GM21529 (cell line): ENCODE measurements around the gene GALNT11.
A peak's percentile ranks its signal among the peaks of the same experiment; 100 is the strongest.
"Not testable (repeated sequence)": the region's sequence is repeated elsewhere in the genome, so short reads cannot be mapped to it uniquely, and the experiment has no call there.

Experiments
- ATAC-seq: cut with Tn5 transposase; IDR thresholded peaks from one replicate; pipeline ENCODE4 v1.9.1; 2021; ENCODE audit not compliant: unreplicated experiment

The GALNT11 gene

DNA sequence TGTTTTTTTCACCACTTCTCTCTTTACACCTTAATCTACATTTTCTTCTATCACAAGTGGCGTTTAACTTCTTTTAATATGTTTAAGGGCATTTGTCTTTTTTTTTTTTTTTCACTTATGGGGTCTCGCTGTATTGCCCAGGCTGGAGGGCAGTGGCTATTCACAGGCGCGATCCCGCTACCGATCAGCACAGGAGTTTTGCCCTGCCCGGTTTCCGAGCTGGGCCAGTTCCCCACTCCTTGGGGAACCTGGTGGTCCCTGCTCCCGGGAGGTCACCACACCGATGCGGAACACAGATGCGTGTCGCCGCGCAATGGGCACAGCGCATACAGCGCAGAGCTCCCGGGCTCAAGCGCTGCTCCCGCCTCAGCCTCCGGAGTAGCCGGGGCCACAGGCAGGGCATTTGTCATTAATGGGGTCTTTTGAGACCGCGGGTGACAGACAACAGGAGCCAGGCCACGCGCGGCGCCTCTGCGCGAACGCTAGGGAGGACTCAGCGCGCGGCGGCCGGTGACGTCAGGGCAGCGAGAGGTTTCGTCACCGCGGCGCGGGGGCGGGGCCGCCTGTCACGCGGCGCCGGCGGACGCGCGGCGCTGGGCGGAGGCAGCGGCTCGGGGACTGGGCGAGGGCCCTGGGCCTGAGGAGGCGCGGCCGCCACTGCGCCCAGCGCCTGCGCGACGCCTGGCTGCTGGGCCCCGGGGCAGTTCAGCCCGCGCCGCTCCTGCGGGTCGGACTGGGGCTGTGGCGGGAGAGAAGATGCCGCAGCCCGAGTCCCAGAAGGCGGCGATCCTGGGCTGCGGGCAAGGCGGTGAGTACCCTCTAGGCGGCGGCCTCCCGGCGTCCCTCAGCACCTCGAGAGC is at the start of gene GALNT11:
GALNT11 (plus strand) TSS at position 598 of the 860 bp plus-strand sequence. CDS start 68,554 bp downstream, outside the sequence.
- ATAC-seq, result peak; percentile 93

DNA sequence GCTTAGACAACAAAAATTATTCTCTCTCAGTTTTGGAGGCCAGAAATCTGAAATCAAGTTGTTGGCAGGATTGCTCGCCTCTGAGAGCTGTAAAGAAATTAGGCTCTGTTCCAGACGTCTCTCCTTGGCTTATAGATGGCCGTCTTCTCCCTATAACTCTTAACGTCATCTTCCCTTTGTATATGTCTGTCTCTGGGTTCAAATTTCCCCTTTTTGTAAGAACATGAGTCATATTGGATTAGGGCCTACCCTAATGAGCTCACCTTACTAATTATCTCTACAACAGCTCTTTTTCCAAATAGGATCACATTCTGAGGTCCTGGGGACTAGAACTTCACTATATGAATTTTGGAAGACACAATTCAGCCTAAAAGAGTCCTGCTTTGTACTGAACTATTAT is 46.9 kb upstream of the GALNT11 start:
- no peak for ATAC-seq

DNA sequence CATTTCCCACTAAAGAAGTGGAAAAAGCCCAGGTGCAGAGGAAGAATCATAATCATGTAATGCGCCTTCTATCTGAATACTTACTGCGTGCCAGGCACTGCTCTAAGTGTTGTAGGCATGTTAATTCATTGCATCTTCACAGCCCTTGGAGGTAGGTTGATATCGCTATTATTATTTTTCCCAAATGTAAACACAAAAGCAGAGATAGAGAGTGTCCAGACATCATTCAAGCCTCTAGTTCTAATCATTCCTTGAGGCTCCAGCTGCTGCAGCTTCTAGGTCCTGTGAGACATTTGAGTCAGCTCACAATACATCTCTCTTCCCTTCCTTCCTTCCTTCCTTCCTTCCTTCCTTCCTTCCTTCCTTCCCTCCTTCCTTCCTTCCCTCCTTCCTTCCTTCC is 44.3 kb upstream of the GALNT11 start:
- no peak for ATAC-seq

DNA sequence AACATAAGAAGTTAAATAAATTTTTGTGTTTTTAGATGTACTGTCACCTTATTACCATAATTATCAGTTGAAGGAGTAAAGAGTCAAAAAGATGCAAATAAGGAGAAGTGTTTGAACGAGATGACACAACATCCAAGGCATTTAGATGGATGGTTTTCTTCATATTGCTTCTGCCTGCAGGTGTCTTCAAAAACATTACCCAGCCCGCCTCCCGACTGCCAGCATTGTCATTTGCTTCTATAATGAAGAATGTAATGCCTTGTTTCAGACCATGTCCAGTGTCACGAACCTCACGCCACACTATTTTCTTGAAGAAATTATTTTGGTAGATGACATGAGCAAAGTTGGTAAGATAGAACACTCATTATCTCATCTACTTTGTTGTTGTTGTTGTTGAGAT is 42.7 kb upstream of the GALNT11 start:
- no peak for ATAC-seq

DNA sequence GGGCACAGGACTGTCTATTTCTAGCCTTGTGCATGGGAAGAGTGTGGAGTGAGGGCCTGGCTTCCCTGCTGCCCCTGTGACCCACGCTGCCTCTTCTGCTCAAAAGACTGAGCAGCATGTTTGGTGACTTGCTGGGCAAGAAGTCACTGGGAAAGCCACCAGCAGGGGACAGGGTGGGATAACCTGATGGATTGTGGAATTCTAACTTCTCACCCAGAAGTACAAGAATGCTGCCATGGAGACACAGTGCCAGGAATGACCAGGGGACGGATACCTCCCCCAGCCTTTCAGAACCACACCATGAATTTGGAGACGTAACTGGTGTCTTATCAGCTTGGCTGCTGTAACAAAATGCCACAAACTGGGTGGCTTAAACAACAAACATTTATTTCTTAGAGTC is 40.9 kb upstream of the GALNT11 start:
- no peak for ATAC-seq

DNA sequence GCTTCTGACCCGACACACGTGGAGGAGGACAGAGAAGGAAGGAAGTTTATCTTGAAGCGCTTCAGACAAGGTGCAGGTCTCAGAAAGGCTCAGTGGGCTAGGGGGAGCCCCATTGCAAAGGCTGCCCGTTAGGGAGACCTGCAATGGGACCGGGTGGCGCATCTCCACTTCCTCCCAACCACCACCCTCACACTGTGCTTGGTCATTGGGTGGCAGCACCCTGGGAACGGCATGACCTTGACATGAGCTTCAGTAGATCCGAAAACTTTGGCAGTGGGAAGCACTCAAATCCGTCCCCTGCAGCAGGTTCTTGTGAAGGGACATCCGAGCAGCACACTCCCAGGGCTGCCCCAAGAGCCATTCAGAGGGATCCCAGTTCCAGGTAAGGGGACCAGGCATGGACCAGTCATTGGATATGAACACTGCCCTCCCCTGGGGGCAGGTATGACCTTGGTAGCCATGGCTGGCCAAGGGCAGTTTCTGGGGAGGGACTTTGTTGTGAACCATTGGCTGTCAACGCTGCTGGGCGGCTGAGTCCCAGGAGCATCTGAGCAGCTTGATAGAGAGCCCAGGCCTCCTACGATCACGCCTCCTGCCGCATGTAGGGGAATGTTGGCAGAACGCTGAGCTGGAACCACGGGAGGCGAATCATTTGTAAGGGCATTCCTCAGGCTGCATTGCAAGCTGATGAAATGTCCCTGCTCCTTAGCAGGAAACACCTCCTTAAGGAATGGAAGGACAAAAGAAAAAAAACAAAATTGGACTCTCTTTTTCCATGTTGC is 37.5 kb upstream of the GALNT11 start:
- no peak for ATAC-seq

DNA sequence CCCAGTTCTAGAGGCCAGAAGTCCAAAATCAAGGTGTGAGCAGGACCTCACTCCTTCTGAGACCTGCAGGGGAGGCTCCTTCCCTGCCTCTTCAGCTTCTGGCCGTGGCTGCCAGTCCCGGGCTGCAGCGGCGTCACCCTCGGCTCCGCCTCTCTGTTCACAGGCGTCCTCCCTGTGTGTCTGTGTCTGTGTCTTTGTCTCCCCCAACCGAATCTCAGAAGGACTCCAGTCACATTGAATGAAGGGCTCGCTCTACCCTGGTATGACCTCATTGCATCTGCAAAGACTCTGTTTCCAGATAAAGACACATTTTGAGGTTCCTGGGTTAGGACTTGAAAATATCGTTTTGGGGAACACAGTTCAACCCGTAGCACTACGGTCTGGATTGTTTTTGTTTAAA is 33.1 kb upstream of the GALNT11 start:
- ATAC-seq, result no peak

DNA sequence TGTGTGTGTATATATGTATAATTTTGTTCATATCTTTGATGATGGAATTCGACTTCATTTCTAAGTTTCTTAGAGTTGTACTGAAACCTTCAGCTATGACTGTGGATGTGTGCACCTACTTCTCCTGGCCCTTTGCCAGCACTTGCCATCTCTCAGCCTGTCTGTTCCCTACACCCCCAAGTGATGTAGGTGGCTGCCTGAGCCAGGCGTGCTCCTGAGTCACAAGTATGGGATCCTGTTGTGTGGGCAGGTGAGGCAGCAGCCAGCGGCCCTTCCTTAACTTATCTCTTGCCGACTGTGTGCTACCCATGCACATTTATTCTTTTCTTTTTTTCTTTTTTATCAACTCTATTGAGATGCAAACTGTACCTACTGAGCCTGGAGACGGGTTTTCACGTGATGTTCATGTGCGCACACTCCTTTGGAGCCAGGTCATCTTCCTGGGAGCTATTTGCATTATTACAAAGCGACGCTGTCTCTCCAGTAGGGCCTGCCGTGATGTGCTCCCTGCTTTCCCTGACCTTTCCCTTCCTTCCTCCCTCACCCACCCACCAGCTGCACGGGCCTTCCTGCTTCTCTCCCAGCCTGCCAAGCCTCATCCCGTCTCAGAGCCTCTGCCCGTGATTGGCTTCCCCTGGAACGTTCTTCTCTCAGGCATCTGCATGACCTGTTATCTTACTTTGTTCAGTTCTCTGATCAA is 31.3 kb upstream of the GALNT11 start:
- no peak for ATAC-seq

DNA sequence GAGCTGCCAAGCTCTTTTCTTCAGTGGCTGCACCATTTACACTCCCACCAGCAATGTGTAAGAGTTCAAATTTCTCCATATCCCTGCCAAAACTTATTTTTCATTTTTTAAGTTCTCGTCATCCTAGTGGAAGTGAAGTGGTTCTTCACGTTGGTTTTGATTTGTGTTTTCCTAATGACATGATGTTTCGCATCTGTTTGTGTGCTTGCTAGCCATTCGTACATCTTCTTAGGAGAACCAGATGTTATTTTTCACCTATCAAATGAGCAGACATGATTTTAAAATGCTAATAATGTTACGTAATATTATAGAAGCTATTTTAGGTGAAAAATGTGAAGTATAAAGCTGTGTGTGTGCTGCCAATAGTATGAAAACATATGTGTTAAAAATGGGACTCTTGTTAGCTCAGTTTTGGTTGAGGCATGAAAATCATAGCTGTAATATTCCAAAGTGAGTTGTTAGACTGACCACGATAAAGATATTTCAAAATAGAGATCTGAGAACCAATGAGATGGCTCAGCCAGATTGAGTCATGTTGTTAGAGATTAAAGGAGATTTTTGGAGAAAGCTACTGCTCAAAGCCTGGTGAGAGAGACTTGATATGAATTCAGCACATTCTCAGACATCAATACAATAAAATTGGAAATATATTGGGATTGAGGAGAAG is 25.9 kb upstream of the GALNT11 start:
- ATAC-seq, result no peak

DNA sequence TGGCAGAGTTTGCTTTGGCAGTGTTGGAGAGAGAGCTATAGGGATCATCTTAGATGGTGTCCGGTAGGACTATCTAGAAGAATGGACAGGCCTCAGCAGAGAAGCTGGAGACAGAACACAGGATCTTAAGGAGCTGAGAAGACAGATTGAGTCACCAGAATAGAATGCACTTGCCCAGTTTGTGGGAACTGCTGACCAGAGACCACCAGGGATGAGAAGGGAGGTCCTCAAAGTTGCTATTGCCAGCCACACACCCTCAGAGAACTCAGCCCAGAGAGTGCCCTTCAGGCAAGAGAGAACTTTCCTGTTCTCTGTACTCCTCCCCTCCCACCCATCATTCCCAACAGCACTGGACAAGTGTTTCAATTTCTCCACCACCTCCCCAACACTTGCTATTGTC is 25.3 kb upstream of the GALNT11 start:
- no peak for ATAC-seq

DNA sequence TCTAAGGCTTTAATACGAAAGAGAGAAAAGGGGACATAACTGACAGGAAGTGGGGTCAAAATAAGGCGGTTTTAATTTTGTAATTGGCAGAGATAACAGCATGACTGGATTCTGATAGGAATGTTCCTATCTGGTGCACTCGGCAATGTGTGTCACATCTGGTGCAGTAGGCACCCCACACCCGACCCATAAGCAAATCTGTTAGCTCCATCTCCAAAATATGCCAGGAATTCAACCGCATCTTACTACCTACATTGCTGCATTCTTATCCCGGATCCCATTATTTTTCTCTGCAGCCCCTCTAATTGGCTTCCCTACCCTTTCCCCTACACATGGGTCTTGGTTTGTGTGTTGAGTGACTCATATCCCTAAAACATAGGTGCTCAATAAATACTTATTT is 19.1 kb upstream of the GALNT11 start:
- ATAC-seq, result no peak

DNA sequence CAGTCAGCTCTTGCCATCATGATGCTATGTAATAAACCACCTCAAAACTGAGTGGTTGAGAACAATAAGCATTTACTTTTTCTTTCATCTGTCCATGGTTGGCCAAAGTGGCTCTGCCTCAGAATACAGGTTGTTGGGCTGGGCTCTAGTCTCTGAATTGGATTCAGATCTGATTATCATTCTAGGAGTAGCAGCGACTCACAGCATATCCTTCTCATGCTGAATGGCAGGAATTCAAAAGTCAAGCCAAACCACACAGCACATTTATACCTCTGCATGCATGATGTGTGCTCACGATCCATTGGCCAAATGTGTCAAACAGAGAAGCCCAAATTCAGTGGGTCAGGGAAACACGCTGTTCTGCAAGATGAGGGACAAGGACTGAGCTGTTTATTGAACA is 13.6 kb upstream of the GALNT11 start:
- ATAC-seq, result no peak

DNA sequence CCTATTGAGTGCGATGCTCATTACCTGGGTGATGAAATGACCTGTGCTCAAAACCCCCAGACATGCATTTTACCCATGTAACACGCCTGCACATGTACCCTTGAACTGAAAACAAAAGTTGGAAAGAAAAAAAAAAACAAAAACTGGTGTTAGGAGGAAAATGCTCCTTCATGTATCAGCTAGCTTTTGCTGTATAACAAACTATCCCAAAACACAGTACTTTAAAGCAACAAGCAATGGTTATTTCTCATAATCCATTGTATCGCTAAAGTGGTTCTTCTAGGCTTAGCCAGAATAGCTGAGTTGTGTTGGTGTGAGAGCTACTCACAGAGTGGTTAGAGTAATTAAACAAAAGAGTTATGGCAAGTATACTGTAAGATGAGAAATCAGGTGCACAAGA is 12.2 kb upstream of the GALNT11 start:
- no peak for ATAC-seq

DNA sequence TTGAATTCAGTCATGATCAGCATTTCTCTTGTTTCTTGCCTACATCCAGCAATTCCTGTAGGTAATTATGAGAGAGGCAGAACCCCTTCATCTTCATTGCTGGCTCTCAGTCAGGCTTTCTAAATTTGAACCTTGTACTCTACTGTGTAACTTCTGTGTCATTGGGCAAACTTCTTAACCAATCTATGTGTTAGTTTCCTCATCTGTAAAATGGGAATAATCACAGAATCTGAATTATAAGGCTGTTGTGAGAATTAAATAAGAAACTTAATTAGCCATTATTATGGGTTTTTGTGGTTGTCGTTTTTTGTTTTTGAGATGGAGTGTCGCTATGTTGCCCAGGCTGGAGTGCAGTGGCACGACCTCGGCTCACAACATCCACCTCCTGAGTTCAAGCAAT is 11.5 kb upstream of the GALNT11 start:
- no peak for ATAC-seq

DNA sequence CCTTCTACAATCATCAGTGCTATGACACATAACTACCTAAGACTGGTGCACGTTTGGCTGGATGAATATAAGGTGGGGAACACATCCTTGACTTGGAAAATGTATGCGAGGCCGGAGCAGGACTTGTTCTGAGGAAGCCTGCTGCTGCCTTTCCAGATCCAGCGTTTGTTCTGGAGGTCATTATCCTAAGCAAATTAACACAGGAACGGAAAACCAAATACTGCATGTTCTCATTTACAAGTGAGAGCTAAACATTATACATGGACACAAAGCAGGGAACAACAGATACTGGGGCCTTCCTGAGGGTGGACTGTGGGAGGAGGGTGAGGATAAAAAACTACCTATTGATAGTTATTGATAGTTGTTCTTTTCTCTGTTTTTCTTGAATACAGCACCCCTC is 10.8 kb upstream of the GALNT11 start:
- no peak for ATAC-seq

DNA sequence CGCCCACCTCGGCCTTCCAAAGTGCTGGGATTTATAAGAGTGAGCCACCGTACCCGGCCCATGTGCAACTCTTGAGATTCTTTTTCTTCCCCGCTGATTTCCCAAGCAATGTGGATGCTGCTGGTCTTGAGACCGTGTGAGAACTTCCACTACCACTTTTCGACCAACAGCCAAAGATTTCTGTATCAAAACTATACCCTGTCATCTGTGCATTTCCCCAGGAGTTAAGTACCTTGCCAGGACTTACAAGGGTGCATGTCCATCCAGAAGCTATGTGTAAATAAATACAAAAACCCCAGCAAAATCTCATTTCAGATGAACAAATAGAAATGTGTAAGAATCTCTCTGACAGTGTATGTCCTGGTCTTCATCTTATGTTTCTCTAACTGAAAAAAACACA is 9.9 kb upstream of the GALNT11 start:
- ATAC-seq, result no peak

DNA sequence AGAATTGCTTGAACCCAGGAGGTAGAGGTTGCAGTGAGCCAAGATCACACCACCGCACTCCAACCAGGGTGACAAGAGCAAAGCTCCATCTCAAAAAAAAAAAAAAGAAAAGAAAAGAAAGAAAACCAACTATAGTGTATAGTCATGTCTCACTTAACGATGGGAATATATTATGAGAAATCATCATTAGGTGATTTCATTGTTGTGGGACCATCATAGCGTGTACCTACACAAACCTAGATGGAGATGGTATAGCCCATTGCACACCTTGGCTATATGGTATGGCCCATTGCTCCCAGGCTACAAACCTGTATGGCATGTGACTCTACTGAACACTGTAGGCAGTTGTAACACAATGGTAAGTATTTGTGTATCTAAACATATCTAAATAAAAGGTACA is 8.5 kb upstream of the GALNT11 start:
- ATAC-seq, result no peak

DNA sequence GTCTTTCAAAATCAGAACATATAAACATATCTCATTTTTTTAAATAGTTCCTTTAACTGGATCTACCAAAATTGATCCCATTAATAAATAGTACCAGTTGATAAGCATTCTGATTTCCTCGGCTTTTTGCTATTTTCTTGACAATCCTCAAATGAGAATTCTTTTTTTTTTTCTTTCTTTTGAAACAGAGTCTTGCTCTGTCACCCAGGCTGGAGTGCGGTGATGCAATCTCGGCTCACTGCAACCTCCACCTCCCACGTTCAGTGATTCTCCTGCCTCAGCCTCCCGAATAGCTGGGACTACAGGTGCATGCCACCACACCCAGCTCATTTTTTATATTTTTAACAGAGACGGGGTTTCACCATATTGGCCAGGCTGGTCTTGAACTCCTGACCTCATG is 7.8 kb upstream of the GALNT11 start:
- not testable (repeated sequence) for ATAC-seq

DNA sequence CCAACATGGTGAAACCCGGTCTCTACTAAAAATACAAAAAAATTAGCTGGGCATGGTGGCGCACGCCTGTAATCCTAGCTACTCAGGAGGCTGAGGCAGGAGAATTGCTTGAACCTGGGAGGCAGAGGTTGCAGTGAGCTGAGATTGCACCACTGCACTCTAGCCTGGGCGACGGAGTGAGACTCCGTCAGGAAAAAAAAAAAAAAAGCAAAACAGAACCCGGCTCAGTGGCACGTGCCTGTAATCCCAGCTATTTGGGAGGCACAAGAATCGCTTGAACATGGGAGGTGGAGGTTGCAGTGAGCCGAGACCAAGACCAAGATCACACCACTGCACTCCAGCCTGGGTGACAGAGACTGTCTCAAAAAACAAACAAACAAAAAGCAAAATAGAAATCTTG is 3.7 kb upstream of the GALNT11 start:
- ATAC-seq, result not testable (repeated sequence)

DNA sequence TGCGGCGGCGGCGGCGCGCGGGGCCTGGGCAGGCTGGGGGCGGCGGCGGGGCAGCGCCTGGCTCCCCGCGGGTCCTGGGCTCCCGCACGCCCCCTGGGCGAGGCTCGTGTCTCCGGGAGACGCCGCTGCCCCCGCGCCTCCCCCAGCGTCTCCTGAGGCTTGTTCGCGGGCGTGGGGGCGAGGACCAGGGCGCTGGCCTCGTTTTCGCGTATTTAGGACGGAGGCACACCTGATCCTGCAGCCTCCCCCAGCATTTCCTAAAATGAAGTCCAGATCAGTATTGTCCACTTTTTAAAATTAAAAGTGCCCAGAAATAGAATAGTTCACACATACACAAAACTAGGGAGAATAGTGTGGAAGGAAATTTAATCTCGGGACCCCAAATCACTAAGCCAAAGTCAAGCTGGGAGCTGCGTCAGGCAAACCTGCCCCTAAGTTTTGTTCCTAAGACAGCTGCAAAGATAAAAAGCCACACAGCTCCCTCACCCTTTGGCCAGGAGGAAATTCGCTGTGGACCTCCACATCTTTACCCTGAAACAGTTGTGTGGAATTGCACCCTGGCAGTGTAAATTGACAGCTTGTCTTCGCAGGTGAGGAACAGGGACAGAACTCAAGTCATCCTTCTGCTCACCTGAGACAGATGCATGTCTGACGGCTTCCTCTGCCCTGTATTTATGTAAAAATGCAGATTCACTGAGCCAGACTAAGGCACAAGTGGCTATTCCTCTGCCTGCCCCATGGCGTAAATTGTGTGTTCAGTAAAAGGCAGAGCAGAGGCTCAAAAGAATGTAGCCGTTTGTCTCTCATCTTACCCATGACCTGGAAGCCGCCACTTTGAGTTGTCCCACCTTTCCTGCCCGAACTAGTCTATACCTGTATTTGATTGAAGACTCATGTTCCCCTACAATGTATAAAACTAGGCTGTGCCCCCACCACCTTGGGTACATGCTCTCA is 740 bp downstream of the GALNT11 start:
- no peak for ATAC-seq
